AML-193 (cell line): ENCODE data around the gene MRPS5.
"Not testable (repeated sequence)": the region's sequence is repeated elsewhere in the genome, so short reads cannot be mapped to it uniquely, and the experiment has no call there.

Source experiments
- DNase-seq, 2 experiments: peaks; one replicate each; lab custom pipeline; 2025; lab: John Stamatoyannopoulos, UW

The MRPS5 gene

DNA sequence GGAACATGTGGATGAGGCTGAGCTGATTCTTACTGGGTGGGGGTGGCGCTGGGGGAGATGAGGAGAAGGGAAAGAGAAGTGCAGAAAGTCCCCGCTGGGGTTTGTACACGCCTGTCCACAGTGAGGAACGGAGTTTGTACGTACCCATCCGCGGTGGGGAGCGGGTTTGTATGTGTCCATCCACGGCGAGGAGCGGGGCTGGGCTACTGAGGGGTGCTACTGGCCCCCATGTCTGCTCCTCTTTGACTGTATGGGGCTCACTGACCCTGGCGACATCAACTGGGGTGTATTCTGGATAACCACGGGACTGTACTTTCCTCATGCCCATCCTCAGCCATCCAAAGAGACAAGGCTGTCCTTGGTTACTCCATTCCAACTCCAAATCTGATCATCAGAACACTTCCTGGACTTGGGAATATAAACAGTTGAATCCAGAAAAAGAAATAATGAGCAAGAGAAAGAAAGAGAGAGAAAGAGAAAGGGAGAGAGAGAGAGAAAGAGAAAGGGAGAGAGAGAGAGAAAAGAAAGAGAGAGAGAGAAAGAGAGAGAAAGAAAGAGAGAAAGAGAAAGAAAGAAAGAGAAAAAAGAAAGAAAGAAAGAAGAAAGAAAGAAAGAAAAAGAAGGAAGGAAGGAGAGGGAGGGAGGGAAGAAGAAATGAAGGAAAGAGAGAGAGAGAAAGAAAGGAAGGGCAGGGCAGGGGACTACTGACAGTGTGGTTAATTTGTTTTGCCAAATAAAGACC lies 75.1 kb downstream of the MRPS5 start:
- no peak for DNase-seq

DNA sequence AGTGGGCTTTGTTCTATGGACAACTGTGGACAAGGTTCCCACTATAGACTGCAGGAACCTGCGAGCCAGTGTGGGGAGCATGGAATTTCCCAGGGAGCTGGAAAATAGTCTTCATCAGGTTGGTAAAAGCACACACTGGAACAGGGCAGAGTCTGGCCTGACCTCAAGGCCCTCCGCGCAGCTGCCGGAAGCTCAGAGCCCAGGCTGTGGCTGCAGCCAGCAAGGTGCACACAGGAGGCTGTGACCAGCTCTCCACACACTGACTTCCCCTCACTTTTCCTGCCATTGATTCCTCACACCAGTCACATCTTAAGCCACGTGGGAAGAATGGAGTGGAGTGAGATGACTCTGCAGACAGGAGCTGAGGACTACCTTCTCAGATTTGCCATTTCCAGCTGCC lies 77.0 kb downstream of the MRPS5 start:
- DNase-seq: no peak

DNA sequence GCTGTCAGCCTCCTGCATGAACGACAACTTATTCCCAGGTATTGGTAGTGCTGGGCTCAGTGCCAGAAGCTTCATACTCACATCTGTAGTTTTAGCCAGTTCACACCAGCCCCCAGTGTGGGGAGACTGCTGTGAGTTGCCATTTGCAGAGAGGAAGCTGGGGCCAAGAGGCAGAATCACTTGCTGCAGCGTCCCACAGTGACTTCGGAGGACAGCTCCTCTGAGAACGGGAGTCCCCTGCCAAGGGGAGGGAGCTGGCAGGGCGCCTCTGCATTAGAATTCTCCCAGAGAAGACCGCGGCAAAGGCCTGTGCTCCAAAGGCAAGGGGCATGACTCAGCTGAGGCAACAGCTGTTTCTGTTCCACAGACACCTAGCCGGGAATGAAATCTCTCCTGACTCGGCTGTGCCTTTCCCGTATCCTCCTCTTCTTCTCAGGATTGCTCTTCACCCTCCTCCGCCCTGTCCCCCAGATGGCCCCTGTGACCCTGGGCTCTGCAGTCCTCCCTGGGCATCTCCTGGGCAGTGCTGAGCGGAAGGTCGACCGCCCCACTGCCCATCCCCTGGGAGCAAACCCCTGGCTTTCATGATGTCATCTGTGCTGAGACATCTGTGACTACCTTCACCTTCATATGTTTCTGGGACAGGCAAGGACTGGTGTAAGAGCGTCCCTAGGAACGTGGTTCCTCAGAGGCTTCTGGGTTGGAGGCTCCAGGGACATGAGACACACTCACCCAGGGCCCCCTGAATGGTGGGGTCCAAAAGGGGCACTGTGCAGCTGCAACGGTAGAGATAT lies 78.1 kb downstream of the MRPS5 start:
- no peak for DNase-seq

DNA sequence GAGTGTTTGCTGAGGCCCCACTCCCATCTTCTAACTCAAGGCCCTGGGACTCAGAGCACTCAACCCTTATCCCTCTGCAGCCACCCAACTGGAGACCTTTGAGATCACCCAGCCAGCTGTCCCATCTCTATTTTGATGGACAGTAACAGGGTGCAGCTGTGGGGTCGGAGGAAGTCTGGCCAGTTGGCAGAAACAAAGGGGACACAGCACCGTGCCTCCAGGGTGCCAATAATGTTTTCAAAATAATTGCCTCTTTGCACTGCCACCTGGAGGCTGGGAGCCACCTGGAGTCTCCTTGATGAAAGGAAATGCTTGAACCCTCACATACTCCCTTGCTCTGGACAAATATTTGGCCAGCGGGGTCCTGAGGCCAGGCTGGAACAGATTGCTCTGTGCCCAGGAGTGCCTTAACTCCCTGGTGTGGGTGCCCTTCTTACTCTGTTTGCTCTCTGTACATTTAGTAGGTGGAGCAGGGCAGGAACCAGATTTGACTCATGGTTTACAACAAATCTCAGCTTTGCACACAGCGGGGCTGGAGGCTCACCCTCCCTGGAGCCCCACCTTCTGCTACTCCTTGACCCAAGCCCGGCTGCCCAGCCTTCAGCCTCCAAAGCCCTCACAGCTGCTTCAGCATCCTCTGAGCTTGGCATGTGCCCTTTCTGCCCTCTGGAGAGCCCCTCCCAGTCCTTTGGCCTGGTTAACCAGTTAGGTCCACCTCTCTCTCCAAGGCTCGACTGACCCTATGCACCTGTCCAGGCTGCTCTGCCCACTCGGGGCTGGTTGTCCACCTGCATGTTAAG lies 78.9 kb downstream of the MRPS5 start:
- no peak for DNase-seq

DNA sequence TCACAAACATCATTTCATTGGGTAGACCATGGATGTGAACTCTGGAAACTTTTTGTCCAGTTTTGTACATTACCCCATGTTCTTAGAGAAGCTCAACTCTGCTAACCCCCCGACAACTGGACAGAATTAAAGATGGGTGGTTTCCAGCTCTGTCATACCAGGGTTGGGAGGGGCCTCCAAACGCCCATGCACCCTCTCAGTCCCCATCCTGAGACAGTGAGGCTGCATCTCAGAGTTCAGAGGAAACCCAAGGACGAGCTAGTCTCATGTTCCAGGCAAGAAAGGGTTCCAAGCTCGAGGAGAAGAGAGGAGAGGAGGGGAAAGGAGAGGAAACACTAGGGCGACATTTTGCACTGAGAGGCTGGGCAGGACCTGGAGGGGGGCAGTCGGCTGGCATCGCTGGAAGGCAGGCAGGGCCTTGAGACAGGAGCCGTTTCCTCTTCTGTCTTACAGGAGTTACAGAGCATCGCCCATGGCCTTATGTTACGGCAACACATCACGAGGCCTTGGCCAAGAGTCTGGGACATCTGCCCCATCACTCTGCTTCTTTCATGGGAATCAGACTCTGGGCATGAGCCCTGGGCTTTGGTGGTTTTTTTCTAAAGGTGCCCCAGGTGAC lies 79.7 kb downstream of the MRPS5 start:
- no peak for DNase-seq

DNA sequence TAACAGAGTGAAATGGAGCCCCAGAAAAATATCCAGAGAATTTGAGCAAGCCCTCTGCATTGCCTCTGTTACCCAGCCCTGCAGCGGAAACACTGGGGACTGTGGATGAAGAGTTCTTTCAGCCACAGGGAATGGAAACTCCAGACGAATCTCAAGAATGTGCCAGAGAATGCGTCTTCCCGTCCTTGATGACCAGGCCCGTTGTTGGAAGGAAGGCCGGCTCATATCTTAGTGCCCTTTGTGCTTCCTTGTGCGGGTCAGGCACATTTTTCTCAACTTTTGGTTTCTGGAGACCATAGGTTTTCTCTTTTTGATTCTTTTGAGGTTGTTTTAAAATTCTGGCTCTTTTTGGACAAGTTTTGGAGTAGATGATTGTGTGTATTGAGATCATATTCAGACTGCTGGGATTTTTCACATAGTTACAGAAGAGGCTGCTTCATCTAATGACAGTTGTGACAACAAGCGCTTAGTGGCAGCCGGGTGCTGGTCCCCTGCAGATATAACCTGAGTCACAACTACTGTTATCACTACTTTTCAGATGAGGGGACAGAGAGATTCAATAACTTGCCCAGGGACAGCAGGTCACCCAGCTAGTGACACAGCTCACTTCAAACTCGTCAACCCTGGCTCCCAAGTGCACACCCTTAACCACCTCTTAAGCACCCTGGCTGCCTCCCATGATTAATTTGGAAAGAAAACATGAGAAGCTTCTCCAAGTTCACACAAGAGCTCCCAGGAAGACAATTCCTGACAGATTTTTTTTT lies 80.4 kb downstream of the MRPS5 start:
- no peak for DNase-seq

DNA sequence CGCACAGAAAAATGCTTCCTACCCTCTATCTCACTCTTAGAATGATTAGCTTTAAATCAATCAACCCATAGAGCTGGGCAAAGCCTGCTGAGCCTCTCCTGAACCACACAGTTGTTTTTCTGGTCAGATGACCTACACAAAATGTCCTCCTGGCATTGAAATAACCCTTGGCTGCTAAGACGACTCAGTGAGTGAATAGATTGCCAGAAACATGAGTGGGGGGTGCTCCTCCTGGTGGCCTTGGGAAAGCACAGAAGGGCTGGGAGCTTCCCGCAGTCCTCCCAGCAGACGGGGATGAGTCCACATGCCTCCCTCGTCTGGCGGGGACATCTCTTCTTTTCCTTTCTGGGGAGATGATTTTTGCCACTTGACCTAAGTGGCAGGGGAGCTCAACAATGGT lies 81.2 kb downstream of the MRPS5 start:
- no peak for DNase-seq

DNA sequence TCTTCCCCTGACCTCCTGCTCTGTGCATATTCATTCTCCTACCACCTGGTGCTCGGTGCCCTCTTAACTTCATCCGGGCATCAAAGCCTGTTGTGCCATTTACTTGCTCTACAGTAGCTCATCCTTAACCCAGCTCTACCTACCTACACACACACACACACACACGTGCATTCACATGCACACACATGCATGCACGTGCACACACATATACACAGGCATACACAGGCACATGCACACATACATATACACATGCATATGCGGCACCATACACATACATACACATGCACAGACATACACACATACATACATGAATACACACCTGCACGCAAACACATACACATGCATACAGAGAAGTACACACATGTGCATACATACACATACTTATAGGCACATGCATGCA lies 81.6 kb downstream of the MRPS5 start:
- DNase-seq: no peak

DNA sequence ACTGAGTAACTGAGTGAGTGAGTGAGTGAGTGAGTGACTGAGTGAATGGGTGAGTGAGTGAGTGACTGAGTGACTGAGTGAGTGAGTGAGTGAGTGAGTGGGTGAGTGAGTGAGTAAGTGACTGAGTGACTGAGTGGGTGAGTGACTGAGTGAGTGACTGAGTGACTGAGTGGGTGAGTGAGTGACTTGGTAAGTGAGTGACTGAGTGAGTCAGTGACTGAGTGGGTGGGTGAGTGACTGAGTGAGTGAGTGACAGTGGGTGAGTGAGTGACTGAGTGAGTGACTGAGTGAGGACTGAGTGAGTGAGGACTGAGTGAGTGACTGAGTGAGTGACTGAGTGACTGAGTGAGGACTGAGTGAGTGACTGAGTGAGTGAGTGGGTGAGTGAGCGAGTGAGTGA lies 82.2 kb downstream of the MRPS5 start:
- no peak for DNase-seq

DNA sequence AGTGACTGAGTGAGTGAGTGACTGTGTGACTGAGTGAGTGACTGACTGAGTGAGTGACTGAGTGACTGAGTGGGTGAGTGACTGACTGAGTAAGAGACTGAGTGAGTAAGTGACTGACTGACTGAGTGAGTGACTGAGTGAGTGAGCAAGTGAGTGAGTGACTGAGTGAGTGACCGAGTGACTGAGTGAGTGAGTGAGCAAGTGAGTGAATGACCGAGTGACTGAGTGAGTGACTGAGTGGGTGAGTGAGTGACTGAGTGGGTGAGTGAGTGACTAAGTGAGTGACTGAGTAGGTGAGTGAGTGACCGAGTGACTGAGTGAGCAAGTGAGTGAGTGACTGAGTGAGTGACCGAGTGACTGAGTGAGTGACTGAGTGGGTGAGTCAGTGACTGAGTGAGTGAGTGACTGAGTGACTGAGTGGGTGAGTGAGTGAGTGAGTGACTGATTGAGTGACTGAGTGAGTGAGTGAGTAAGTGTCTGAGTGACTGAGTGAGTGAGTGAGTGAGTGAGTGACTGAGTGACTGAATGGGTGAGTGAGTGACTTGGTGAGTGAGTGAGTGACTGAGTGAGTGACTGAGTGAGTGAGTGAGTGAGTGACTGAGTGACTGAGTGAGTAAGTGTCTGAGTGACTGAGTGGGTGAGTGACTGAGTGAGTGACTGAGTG lies 82.8 kb downstream of the MRPS5 start:
- DNase-seq: no peak

DNA sequence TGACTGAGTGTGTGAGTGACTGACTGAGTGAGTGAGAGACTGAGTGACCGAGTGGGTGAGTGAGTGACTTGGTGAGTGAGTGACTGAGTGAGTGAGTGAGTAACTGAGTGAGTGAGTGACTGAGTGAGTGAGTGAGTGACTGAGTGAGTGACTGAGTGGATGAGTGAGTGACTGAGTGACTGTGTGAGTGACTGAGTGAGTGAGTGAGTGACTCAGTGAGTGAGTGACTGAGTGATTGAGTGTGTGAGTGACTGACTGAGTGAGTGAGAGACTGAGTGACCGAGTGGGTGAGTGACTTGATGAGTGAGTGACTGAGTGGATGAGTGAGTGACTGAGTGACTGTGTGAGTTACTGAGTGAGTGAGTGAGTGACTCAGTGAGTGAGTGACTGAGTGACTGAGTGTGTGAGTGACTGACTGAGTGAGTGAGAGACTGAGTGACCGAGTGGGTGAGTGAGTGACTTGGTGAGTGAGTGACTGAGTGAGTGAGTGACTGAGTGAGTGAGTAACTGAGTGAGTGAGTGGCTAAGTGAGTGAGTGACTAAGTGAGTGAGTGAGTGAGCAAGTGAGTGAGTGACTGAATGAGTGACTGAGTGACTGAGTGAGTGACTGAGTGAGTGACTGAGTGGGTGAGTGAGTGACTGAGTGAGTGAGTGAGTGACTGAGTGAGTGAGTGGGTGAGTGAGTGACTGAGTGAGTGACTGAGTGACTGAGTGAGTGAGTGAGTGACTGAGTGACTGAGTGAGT lies 83.6 kb downstream of the MRPS5 start:
- not testable (repeated sequence) for DNase-seq

DNA sequence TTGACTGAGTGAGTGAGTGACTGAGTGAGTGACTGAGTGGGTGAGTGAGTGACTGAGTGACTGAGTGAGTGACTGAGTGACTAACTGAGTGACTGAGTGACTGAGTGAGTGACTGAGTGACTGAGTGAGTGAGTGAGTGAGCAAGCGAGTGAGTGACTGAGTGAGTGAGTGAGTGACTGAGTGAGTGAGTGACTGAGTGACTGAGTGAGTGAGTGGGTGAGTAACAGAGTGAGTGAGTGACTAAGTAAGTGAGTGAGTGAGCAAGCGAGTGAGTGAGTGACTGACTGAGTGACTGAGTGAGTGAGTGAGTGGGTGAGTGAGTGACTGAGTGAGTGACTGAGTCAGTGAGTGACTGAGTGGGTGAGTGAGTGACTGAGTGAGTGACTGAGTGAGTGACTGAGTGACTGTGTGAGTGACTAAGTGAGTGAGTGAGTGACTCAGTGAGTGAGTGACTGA lies 84.2 kb downstream of the MRPS5 start:
- DNase-seq: no peak

DNA sequence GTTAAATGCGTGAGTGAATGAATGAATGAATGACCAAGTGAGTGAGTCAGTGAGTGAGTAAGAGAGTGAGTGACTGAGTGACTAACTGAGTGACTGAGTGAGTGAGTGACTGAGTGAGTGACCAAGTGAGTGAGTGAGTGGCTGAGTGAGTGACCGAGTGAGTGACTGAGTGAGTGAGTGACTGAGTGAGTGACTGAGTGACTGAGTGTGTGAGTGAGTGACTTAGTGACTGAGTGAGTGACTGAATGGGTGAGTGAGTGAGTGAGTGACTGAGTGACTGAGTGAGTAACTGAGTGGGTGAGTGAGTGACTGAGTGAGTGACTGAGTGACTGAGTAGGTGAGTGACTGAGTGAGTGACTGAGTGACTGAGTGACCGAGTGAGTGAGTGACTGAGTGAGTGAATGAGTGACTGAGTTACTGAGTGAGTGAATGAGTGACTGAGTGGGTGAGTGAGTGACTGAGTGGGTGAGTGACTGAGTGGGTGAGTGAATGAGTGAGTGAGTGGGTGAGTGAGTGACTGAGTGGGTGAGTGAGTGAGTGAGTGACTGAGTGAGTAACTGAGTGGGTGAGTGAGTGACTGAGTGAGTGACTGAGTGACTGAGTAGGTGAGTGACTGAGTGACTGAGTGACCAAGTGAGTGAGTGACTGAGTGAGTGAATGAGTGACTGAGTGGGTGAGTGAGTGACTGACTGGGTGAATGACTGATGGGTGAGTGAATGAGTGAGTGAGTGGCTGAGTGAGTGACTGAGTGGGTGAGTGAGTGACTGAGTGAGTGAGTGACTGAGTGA lies 84.8 kb downstream of the MRPS5 start:
- no peak for DNase-seq
